Measurements from ENCODE around the gene COX17.

Gene COX17

GRCh38 chr3:119643528-119643927 is 33.7 kb downstream of the COX17 start:
- DNase-seq (ENCODE audit: low read depth): peak; percentile 64

GRCh38 chr3:119642746-119643473 is 34.3 kb downstream of the COX17 start:
- no peak for DNase-seq (ENCODE audit: low read depth)

GRCh38 chr3:119641416-119641815 is 35.8 kb downstream of the COX17 start:
- no peak for DNase-seq (ENCODE audit: low read depth)

- no peak for DNase-seq (ENCODE audit: low read depth)
Measured at GRCh38 chr3:119639494-119640350, 37.5 kb downstream of the COX17 start.

- DNase-seq (ENCODE audit: low read depth): peak; percentile 96
Measured at GRCh38 chr3:119637679-119638477, 39.3 kb downstream of the COX17 start.

GRCh38 chr3:119636891-119637611 is 40.2 kb downstream of the COX17 start:
- DNase-seq (ENCODE audit: low read depth): no peak

- no peak for DNase-seq (ENCODE audit: low read depth)
Measured at GRCh38 chr3:119636249-119636648, 41.0 kb downstream of the COX17 start.

- DNase-seq (ENCODE audit: low read depth): no peak
Measured at GRCh38 chr3:119635719-119636118, 41.5 kb downstream of the COX17 start.

GRCh38 chr3:119632829-119633228 is 44.4 kb downstream of the COX17 start:
- DNase-seq (ENCODE audit: low read depth): no peak

- no peak for DNase-seq (ENCODE audit: low read depth)
Measured at GRCh38 chr3:119632216-119632615, 45.0 kb downstream of the COX17 start.

GRCh38 chr3:119631516-119631915 is 45.7 kb downstream of the COX17 start:
- DNase-seq (ENCODE audit: low read depth): no peak

GRCh38 chr3:119630880-119631329 is 46.3 kb downstream of the COX17 start:
- DNase-seq (ENCODE audit: low read depth): no peak

- peak; percentile 35 for DNase-seq (ENCODE audit: low read depth)
Measured at GRCh38 chr3:119630128-119630879, 46.9 kb downstream of the COX17 start.

GRCh38 chr3:119628816-119629445 is 48.3 kb downstream of the COX17 start:
- peak; percentile 78 for DNase-seq (ENCODE audit: low read depth)

GRCh38 chr3:119628390-119628789 is 48.8 kb downstream of the COX17 start:
- DNase-seq (ENCODE audit: low read depth): no peak

GRCh38 chr3:119627461-119627860 is 49.7 kb downstream of the COX17 start:
- no peak for DNase-seq (ENCODE audit: low read depth)

- no peak for DNase-seq (ENCODE audit: low read depth)
Measured at GRCh38 chr3:119626196-119626595, 51.0 kb downstream of the COX17 start.

GRCh38 chr3:119625451-119626153 is 51.6 kb downstream of the COX17 start:
- no peak for DNase-seq (ENCODE audit: low read depth)

GRCh38 chr3:119624002-119624720 is 53.0 kb downstream of the COX17 start:
- DNase-seq (ENCODE audit: low read depth): no peak
